Activated CD8-positive, alpha-beta T cell treated with anti-CD3 and anti-CD28 coated beads for 36 hours (primary cell): ENCODE results near the gene PARD3. TPM values are rescaled to one million over a fixed set of nuclear protein-coding genes. Genes with fewer than 3 reads are reported as not detected.

ENCODE experiments used
- ATAC-seq: fragments of 200-7000 bp; cut with Tn5 transposase; one replicate; pipeline ENCODE4 v1.10.0; 2021; ENCODE audit warnings: mild to moderate bottlenecking, moderate library complexity
- CTCF ChIA-PET: fragments of 350-600 bp; sonication (Branson Sonifier 250); formaldehyde crosslinking; loops from one replicate; lab custom pipeline; 2021; ENCODE audit warnings: antibody characterized with exemption; lab: Charles Lee
- POLR2A ChIA-PET: fragments of 350-600 bp; sonication (Branson Sonifier 250); formaldehyde crosslinking; loops from one replicate; lab custom pipeline; 2021; ENCODE audit warnings: antibody characterized with exemption; lab: Charles Lee
- DNase-seq: peaks from one replicate; pipeline ENCODE4 v3.0.0-alpha.2; 2020
- H3K27ac Mint-ChIP-seq: one replicate; pipeline ENCODE4 v1.8.0; 2021; ENCODE audit warnings: mild to moderate bottlenecking, mixed read lengths
- H3K27me3 Mint-ChIP-seq: one replicate; pipeline ENCODE4 v1.8.0; 2021; ENCODE audit warnings: mixed read lengths
- H3K36me3 Mint-ChIP-seq: one replicate; pipeline ENCODE4 v1.8.0; 2021; ENCODE audit warnings: low read depth, mixed read lengths
- H3K4me1 Mint-ChIP-seq: one replicate; pipeline ENCODE4 v1.8.0; 2021; ENCODE audit warnings: low read depth, mixed read lengths
- H3K4me3 Mint-ChIP-seq: one replicate; pipeline ENCODE4 v1.8.0; 2021; ENCODE audit warnings: mild to moderate bottlenecking, moderate library complexity, mixed read lengths
- H3K9me3 Mint-ChIP-seq: one replicate; pipeline ENCODE4 v1.8.0; 2021; ENCODE audit warnings: mixed read lengths
- intact Hi-C: fragments of 100-400 bp; cut with micrococcal nuclease; formaldehyde crosslinking; loops from one replicate; pipeline ENCODE4 v1.10.0; 2022
- total RNA-seq, 2 experiments: library from RNA; stranded (reverse); gene quantifications; one replicate each; pipeline ENCODE4 v1.2.3, GENCODE V29; 2021
- TF ChIP-seq, protein P1 (sequence below): fragments of 200-600 bp; IDR thresholded peaks from one replicate; pipeline ENCODE4 v1.8.0; 2022; ENCODE audit warnings: antibody characterized with exemption, mild to moderate bottlenecking

Gene PARD3
- total RNA-seq, 2 experiments from 2014 or later: 1.6 to 2.0 TPM

DNA sequence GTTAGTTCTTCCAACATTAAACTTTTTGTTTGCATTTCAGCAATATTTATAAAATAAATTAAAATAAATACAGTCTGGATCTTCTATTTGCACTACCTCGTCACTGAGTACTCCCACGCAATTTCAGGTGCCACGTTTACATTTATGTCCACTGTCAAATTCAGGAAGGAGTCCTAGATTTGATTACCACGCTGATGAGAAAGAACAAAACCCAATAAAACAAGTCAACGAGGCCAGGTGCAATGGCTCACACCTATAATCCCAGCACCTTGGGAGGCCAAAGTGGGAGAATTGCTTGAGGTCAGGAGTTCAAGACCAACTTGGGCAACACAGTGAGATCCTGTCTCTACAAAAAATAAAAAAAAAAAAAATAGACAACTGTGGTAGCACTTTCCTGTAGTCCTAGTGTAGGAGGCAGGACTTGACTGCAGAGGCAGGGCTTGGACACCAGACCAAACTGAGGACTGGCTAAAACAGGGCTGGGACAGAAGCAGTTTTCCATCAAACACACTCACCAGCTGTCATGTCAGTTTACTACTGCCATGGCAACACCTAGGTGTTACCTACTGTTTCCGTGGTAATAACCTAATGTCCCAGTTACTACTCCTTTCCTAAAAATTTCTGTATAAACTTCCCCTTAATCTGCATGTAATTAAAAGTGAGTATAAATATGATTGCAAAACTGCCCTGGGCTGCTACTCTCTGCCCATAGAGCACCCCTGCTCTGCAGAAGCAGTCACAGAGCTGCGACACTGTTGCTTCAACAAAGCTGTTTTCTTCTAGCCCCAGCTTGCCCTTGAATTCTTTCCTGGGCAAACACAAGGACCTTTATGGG lies 341.7 kb downstream of the PARD3 start:
- no peak overlapping the region for H3K27ac Mint-ChIP-seq
- intact Hi-C loops: no loop called here
- ATAC-seq (no peak), DNase-seq (no peak)
- H3K4me1 Mint-ChIP-seq: no peaks in the 10 kb centered on the region
- H3K4me3 Mint-ChIP-seq: no peak overlapping the region
- H3K36me3 Mint-ChIP-seq: no peaks in the 10 kb centered on the region
- no peaks in the 10 kb centered on the region for H3K9me3 Mint-ChIP-seq
- ChIA-PET CTCF (no interaction called here), POLR2A (no interaction called here)
- no peaks in the 10 kb centered on the region for H3K27me3 Mint-ChIP-seq
- TF ChIP-seq, protein P1, sequence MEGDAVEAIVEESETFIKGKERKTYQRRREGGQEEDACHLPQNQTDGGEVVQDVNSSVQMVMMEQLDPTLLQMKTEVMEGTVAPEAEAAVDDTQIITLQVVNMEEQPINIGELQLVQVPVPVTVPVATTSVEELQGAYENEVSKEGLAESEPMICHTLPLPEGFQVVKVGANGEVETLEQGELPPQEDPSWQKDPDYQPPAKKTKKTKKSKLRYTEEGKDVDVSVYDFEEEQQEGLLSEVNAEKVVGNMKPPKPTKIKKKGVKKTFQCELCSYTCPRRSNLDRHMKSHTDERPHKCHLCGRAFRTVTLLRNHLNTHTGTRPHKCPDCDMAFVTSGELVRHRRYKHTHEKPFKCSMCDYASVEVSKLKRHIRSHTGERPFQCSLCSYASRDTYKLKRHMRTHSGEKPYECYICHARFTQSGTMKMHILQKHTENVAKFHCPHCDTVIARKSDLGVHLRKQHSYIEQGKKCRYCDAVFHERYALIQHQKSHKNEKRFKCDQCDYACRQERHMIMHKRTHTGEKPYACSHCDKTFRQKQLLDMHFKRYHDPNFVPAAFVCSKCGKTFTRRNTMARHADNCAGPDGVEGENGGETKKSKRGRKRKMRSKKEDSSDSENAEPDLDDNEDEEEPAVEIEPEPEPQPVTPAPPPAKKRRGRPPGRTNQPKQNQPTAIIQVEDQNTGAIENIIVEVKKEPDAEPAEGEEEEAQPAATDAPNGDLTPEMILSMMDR: no peak

DNA sequence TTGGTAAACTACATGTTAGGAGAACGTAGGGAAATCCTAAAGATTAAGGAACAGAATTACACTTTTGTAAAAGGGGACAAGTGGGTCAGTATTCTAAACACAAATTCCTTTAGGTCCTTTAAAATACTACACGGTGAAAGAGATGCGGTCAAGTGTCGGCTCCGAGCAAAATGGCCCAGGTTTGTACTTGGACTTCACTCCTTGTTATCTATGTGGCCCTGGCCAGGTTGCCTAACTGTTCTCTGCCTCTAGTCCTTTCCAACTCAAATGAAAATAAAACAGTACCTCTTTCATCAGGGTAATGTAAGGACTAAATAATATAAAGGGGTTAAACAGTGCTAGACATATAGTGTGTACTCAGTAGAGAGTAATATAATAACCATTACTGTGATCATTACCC lies 344.8 kb downstream of the PARD3 start:
- ATAC-seq (no peak), DNase-seq (no peak)
- Mint-ChIP-seq H3K36me3 (no peaks in the 10 kb centered on the region), H3K9me3 (no peaks in the 10 kb centered on the region), H3K27ac (no peak overlapping the region), H3K27me3 (no peaks in the 10 kb centered on the region), H3K4me3 (no peak overlapping the region), H3K4me1 (no peaks in the 10 kb centered on the region)
- ChIA-PET CTCF (no interaction called here), POLR2A (no interaction called here)
- intact Hi-C loops: no loop called here
- TF ChIP-seq, protein P1: no peak

DNA sequence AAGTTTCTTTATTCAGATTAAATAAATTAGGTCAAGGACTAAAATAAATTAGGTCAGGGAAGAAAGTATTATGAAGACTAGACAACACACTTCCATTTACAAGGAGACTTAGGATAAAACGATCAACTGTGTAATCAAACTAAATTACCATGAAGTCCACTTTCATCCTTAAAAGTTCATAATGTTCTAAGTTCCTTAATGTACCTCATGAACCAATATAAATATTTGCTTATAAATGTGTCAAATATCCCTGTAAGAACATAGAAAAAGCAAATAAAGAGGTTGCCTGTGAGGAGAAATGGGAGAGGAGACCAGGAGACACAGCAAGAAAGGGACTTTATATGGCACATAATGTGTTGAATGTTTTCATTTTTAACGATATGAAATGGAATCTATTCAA lies 345.6 kb downstream of the PARD3 start:
- no peaks in the 10 kb centered on the region for H3K36me3 Mint-ChIP-seq
- POLR2A ChIA-PET: no interaction called here
- CTCF ChIA-PET: no interaction called here
- no peaks in the 10 kb centered on the region for H3K9me3 Mint-ChIP-seq
- intact Hi-C loops: no loop called here
- no peak overlapping the region for H3K4me3 Mint-ChIP-seq
- DNase-seq (no peak), ATAC-seq (no peak)
- H3K27me3 Mint-ChIP-seq: no peaks in the 10 kb centered on the region
- H3K4me1 Mint-ChIP-seq: no peaks in the 10 kb centered on the region
- TF ChIP-seq, protein P1: no peak
- H3K27ac Mint-ChIP-seq: no peak overlapping the region

DNA sequence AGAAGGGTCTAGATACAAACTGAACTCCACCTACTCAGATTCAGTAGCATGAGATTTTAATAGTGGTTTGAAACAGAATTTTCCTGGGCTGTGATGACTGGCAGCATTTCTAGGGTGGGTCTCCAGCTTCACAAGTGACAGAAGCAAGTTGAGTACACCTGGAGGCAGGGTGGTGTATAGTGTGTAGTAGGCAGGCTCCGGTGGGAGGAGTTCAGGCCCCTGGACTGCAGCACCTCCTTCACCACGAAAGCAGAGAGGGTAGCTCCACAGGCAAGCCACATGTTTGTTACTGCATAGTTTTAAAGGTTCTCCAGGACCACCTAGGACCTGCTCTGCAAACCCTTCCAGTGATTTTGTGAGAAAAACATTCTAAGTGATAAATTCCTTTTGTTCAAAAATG lies 347.2 kb downstream of the PARD3 start:
- ATAC-seq (no peak), DNase-seq (no peak)
- ChIA-PET POLR2A (no interaction called here), CTCF (no interaction called here)
- H3K27me3 Mint-ChIP-seq: no peaks in the 10 kb centered on the region
- TF ChIP-seq, protein P1: no peak
- no peaks in the 10 kb centered on the region for H3K9me3 Mint-ChIP-seq
- no peaks in the 10 kb centered on the region for H3K36me3 Mint-ChIP-seq
- H3K27ac Mint-ChIP-seq: no peak overlapping the region
- intact Hi-C loops: no loop called here
- no peaks in the 10 kb centered on the region for H3K4me1 Mint-ChIP-seq
- H3K4me3 Mint-ChIP-seq: no peak overlapping the region

DNA sequence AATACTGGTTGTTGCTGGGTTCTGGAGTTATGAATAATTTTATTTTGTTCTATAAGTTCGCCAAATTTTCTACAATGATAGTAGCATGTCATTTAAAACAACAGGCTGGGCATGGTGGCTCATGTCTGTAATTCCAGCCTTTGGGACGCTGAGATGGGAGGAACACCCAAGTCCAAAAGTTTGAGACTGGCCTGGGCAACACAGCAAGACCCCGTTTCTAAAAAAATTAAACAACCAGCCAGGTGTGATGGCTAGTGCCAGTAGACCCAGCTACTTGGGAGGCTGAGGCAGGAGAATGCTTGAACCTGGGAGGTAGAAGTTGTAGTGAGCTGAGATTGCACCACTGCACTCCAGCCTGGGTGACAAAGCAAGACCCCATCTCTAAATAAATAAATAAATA lies 347.7 kb downstream of the PARD3 start:
- TF ChIP-seq, protein P1: no peak
- Mint-ChIP-seq H3K4me3 (no peak overlapping the region), H3K36me3 (no peaks in the 10 kb centered on the region), H3K9me3 (no peaks in the 10 kb centered on the region), H3K27me3 (no peaks in the 10 kb centered on the region), H3K27ac (no peak overlapping the region), H3K4me1 (no peaks in the 10 kb centered on the region)
- no peak for DNase-seq
- CTCF ChIA-PET: no interaction called here
- POLR2A ChIA-PET: no interaction called here
- intact Hi-C loops: no loop called here
- no peak for ATAC-seq
